Stimulated activated memory B cell treated with anti-CD40 and anti-IgM and Interleukin-4, amounts not matched to agents 10 μg/mL and 1 μg/mL and 100 μg/mL, for 72 hours (primary cell): ENCODE results near the gene IL24.
A peak's percentile ranks its signal among the peaks of the same experiment; 100 is the strongest.

Source experiments
- ATAC-seq: fragments of 150-1000 bp; cut with Tn5 transposase; 2 replicates; pipeline ENCODE4 v1.10.0; 2021
- H3K27ac Mint-ChIP-seq: one replicate; pipeline ENCODE4 v1.8.0; 2022; ENCODE audit warnings: mild to moderate bottlenecking, mixed read lengths
- H3K27me3 Mint-ChIP-seq: one replicate; pipeline ENCODE4 v1.8.0; 2022; ENCODE audit warnings: mixed read lengths
- H3K36me3 Mint-ChIP-seq: one replicate; pipeline ENCODE4 v1.8.0; 2022; ENCODE audit warnings: mixed read lengths
- H3K4me1 Mint-ChIP-seq: one replicate; pipeline ENCODE4 v1.8.0; 2022; ENCODE audit warnings: mixed read lengths
- H3K4me3 Mint-ChIP-seq: one replicate; pipeline ENCODE4 v1.8.0; 2022; ENCODE audit warnings: mild to moderate bottlenecking, moderate library complexity, mixed read lengths
- H3K9me3 Mint-ChIP-seq: one replicate; pipeline ENCODE4 v1.8.0; 2022; ENCODE audit warnings: mixed read lengths

The IL24 gene

DNA sequence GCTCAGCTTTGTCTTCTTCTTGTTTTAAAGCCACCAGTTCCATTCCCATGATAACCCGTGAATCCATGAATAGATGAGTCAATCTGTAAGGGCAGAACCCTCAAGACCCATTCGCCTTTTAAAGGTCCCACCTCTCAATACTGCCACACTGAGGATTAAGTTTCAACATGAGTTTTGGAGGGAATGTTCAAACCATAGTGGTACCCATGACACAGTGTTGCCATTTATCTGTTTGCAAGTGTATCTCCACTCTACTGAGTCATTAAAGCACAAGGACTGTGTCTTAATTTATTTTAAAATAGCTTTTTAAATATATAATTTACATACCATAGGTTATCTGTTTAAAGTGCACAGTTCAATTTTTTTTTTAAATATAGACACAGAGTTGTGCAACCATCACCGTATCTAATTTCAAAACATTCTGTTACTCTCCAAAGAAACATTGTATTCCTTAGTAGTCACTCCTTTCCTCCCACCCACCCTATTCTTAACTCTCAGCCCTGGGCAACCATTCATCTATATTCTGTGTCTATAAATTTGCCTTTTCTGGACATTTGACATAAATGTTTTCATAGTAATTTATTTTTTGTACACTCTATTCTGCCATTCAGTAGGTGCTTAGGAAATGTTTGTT is 4.8 kb upstream of the IL24 start:
- H3K4me3 Mint-ChIP-seq, result no peak overlapping the region
- H3K27me3 Mint-ChIP-seq, result no peaks in the 10 kb centered on the region
- H3K9me3 Mint-ChIP-seq, result no peaks in the 10 kb centered on the region
- ATAC-seq, result no peak
- no peak overlapping the region for H3K27ac Mint-ChIP-seq
- H3K36me3 Mint-ChIP-seq, result no peaks in the 10 kb centered on the region
- peaks cover 34% of the 10 kb centered on the region for H3K4me1 Mint-ChIP-seq

DNA sequence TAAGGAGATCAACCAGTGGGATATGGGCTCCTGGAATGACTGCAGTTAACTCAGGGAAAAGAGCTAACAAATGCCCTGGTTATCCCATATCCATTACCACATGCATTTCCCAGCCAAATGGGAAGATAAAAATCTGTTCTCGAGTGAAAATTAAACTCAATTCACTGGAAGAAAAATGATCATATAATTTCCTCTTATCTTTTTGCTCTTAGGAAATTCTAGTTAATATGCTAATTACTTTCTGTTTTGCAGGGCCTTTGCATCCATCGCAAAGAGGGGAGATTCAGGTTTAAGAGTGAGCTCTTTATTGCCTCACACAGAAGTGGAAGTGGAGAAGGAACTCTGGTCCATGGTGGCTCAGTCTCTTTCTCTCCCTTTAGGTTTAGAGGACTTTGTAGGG is 3.9 kb upstream of the IL24 start:
- H3K27ac Mint-ChIP-seq, result no peak overlapping the region
- ATAC-seq, result no peak
- H3K4me3 Mint-ChIP-seq, result no peak overlapping the region
- no peaks in the 10 kb centered on the region for H3K27me3 Mint-ChIP-seq
- H3K4me1 Mint-ChIP-seq, result peaks cover 32% of the 10 kb centered on the region
- H3K36me3 Mint-ChIP-seq, result no peaks in the 10 kb centered on the region
- H3K9me3 Mint-ChIP-seq, result no peaks in the 10 kb centered on the region

DNA sequence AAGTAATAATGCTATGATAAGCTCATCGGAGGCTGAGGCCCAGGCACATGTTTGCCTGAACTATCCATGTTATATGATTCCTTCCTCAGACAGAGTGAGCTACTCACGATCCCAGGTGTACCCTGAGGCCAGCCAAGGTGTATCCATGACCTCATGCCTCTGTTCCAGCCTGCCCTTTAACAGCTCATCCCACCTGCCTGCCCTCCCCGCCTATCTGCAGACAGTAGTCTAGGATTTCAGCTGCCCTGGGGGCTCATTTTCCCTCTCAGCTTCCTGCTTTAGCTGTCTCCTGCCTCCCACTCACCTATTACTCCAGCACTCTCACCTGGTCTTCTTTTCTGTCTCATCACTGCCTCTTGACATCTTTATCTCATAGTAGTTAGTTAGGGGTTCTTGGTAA is 1.9 kb upstream of the IL24 start:
- no peak for ATAC-seq
- H3K9me3 Mint-ChIP-seq, result no peaks in the 10 kb centered on the region
- H3K27me3 Mint-ChIP-seq, result no peaks in the 10 kb centered on the region
- H3K4me1 Mint-ChIP-seq, result peaks cover 42% of the 10 kb centered on the region
- H3K4me3 Mint-ChIP-seq, result no peak overlapping the region
- H3K27ac Mint-ChIP-seq, result no peak overlapping the region
- no peaks in the 10 kb centered on the region for H3K36me3 Mint-ChIP-seq

DNA sequence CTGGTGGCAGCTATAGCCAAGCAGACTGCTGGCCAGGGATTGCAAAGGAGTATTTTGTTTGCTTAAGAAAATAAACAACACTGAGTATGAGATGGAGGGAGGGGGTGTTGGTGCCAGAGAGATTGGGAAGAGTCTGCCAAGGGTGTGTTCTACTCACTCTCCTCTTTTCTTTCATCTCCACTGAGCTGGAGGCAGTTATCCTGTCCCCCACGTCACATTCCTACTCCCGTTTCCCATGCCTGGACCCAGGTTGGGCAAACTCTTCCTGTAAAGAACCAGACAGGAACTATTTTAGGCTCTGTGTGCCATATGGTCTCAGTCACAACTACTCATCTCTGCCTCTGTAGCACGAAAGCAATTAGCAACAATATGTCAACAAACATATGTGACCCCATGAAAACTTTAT is 1.4 kb upstream of the IL24 start:
- H3K4me1 Mint-ChIP-seq, result peaks cover 42% of the 10 kb centered on the region
- no peaks in the 10 kb centered on the region for H3K27me3 Mint-ChIP-seq
- no peak overlapping the region for H3K4me3 Mint-ChIP-seq
- no peak for ATAC-seq
- no peaks in the 10 kb centered on the region for H3K9me3 Mint-ChIP-seq
- H3K36me3 Mint-ChIP-seq, result no peaks in the 10 kb centered on the region
- no peak overlapping the region for H3K27ac Mint-ChIP-seq

DNA sequence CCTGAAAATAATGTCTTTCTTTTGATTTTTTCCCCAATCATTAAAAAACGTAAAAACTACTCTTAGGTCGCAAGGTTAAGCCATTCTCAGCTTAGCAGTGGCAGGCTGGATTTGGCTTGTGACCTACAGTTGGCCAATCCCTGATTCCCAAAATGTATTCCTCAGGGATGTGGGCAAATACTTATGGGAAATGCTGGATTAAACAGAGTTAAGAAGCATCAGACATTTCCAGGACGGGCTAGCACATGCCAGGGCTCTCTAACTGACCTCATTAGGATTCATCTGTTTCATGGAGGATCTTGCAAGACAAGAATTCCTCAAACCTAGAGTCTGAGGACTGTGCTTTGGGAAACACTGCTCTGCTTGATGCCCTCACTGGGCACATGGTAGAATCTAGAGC is 982 bp upstream of the IL24 start:
- Mint-ChIP-seq H3K27me3 (no peaks in the 10 kb centered on the region), H3K36me3 (no peaks in the 10 kb centered on the region), H3K27ac (no peak overlapping the region), H3K4me3 (no peak overlapping the region), H3K9me3 (no peaks in the 10 kb centered on the region), H3K4me1 (peaks cover 39% of the 10 kb centered on the region)
- no peak for ATAC-seq

DNA sequence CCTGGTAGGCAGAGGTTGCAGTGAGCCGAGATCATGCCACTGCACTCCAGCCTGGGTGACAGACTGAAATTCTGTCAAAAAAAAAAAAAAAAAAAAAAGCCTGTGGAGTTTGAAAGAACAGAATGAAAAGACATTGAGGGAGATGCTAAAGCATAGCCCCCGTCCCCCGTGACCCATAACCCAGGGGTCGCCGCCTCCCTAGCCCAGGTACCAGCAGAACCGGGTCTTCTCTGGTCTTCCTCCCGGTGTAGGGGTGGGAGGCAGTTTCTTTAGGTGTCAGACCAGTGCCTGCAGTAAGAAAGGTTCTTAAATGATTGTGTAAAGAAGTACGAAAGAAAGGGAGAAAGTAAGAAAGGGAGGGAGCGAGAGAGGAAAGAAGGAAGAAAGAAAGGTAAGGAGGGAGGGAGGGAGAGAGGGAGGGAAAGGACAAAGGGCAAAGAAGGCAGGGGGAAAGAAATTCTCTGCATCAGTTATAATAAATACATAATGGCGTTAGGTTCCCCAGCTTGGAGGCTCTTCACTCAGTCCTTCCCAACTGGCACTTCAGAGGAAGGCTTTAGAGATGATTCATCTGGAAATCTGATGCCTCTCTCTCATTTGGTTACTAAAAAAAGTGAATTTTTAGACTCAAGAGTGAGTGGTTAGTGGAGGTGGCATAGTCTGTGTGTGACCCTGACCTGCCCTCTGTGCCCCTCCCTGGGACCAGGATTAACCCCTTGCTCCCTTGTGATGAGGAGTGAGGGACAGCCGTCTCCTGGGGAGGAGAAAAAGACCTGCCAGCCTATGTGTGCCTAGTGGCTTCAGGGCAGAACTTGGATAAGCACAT is 1.1 kb downstream of the IL24 start:
- peaks cover 8% of the 10 kb centered on the region for H3K36me3 Mint-ChIP-seq
- peaks cover 32% of the 10 kb centered on the region for H3K4me1 Mint-ChIP-seq
- H3K27ac Mint-ChIP-seq, result peak overlapping the region; percentile 51
- no peaks in the 10 kb centered on the region for H3K27me3 Mint-ChIP-seq
- ATAC-seq, result no peak
- H3K9me3 Mint-ChIP-seq, result no peaks in the 10 kb centered on the region
- H3K4me3 Mint-ChIP-seq, result no peak overlapping the region

DNA sequence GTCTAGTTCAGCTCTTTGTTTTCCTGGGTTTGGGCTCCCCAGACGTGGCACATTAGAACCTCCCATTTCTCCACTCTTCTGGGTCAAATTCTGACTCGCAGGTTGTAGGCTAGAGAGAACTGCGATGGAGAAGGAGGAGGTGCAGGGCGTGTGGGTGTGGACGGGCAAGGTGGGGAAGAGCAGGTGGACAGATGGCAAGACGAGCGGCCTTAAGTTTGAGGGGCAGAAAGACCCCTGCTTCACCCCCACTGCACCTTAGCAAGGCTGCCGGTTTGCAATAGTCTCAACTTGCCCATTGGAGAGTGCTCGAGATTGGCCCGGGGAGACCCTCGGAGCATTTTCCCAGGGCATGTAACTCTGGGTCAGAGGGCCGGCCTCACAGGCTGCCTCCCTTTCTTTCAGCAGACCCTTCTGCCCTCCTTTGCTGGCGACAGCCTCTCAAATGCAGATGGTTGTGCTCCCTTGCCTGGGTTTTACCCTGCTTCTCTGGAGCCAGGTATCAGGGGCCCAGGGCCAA is 1.7 kb downstream of the IL24 start:
- Mint-ChIP-seq H3K27ac (peak overlapping the region; percentile 51), H3K9me3 (no peaks in the 10 kb centered on the region), H3K36me3 (peaks cover 15% of the 10 kb centered on the region), H3K4me1 (peaks cover 36% of the 10 kb centered on the region), H3K4me3 (no peak overlapping the region), H3K27me3 (no peaks in the 10 kb centered on the region)
- ATAC-seq, result no peak

DNA sequence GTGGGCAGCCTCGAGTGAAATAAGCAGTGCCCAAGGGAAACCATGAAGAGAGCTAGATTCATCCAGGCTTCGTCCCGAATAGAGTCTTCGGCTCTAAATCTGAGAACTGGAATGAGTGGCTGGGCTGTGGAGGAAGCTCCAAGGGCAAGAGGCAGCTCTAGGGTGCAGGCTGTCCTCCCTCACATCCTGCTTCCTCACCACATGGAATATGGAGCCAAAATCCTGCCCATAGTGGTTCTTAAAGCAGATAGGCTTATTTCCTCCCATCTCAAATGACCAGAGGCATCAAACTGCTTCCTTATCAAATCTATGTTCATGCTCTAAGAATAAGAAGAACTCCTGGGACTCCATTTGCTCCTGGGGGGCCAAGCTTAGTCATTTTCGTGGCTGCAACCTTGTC is 2.5 kb downstream of the IL24 start:
- H3K36me3 Mint-ChIP-seq, result peaks cover 23% of the 10 kb centered on the region
- H3K9me3 Mint-ChIP-seq, result no peaks in the 10 kb centered on the region
- H3K27ac Mint-ChIP-seq, result no peak overlapping the region
- no peak overlapping the region for H3K4me3 Mint-ChIP-seq
- H3K4me1 Mint-ChIP-seq, result peaks cover 39% of the 10 kb centered on the region
- H3K27me3 Mint-ChIP-seq, result no peaks in the 10 kb centered on the region
- no peak for ATAC-seq

DNA sequence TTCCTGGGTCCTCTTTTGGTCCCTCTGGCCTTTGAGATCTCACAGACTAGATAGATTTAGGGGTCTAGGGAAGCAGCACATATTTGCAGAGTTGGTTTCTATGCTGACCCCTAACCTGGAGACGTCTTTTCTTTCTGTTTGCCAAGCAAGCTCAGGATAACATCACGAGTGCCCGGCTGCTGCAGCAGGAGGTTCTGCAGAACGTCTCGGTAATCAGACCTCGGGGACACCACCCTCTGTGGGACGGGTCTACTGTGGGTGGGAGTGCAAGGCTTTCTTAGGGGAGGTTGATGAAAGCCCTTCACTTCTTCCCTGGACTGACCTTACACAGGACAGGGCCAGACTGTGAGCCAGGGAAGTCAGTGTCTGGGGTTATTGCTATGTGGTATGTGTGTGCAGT is 2.9 kb downstream of the IL24 start:
- H3K36me3 Mint-ChIP-seq, result peaks cover 27% of the 10 kb centered on the region
- peak; percentile 20 for ATAC-seq
- H3K4me3 Mint-ChIP-seq, result no peak overlapping the region
- peak overlapping the region; percentile 31 for H3K27ac Mint-ChIP-seq
- peaks cover 43% of the 10 kb centered on the region for H3K4me1 Mint-ChIP-seq
- H3K9me3 Mint-ChIP-seq, result no peaks in the 10 kb centered on the region
- no peaks in the 10 kb centered on the region for H3K27me3 Mint-ChIP-seq

DNA sequence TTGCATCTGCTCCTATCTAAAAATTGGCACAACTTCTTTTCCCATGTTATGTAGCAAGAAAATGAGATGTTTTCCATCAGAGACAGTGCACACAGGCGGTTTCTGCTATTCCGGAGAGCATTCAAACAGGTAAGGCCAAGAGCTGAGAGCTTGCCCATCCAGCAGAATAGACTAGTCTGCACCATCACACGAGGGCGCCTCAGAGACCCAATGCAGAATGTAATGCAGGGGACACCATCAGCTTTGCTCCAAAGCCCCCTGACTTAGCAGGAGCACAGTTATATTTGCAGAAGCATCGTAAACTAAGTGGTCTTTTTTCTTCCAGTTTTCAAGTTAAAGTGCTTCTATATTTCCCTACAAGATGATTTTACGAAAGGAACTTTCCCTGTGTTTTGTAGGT is 4.7 kb downstream of the IL24 start:
- Mint-ChIP-seq H3K4me1 (peaks cover 61% of the 10 kb centered on the region), H3K27me3 (no peaks in the 10 kb centered on the region), H3K27ac (no peak overlapping the region), H3K36me3 (peaks cover 43% of the 10 kb centered on the region), H3K4me3 (no peak overlapping the region), H3K9me3 (no peaks in the 10 kb centered on the region)
- ATAC-seq, result no peak

DNA sequence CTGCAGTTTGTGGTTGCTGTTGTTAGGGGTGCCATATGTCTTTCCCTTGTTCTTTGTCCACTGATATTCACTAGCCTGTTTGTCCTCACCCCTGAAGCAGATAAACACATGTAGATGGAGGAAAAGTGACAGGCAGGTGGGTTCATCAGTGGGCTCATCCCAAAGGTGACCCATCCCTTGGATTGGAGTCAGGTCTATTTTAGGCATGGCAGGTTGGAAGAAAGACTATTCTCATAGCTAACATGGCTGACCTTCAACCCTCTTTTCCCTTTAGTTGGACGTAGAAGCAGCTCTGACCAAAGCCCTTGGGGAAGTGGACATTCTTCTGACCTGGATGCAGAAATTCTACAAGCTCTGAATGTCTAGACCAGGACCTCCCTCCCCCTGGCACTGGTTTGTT is 5.5 kb downstream of the IL24 start:
- Mint-ChIP-seq H3K4me1 (peaks cover 61% of the 10 kb centered on the region), H3K27ac (peak overlapping the region; percentile 90), H3K9me3 (no peaks in the 10 kb centered on the region), H3K4me3 (no peak overlapping the region), H3K27me3 (no peaks in the 10 kb centered on the region), H3K36me3 (peaks cover 50% of the 10 kb centered on the region)
- ATAC-seq, result no peak

DNA sequence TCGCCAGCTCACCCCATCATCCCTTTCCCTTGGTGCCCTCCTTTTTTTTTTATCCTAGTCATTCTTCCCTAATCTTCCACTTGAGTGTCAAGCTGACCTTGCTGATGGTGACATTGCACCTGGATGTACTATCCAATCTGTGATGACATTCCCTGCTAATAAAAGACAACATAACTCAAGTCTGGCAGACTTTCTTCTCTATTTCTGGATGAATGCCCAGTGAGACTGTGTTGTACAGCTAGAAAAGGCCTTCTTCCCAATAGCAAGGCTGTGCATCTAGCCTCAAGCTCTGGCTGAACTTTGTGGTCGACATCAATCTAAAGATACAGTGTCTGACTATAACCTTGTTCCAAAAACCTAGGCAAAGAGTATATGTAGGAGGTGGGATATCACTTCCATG is 6.4 kb downstream of the IL24 start:
- H3K4me3 Mint-ChIP-seq, result no peak overlapping the region
- no peaks in the 10 kb centered on the region for H3K9me3 Mint-ChIP-seq
- ATAC-seq, result no peak
- no peaks in the 10 kb centered on the region for H3K27me3 Mint-ChIP-seq
- peaks cover 58% of the 10 kb centered on the region for H3K36me3 Mint-ChIP-seq
- peak overlapping the region; percentile 90 for H3K27ac Mint-ChIP-seq
- peaks cover 68% of the 10 kb centered on the region for H3K4me1 Mint-ChIP-seq

DNA sequence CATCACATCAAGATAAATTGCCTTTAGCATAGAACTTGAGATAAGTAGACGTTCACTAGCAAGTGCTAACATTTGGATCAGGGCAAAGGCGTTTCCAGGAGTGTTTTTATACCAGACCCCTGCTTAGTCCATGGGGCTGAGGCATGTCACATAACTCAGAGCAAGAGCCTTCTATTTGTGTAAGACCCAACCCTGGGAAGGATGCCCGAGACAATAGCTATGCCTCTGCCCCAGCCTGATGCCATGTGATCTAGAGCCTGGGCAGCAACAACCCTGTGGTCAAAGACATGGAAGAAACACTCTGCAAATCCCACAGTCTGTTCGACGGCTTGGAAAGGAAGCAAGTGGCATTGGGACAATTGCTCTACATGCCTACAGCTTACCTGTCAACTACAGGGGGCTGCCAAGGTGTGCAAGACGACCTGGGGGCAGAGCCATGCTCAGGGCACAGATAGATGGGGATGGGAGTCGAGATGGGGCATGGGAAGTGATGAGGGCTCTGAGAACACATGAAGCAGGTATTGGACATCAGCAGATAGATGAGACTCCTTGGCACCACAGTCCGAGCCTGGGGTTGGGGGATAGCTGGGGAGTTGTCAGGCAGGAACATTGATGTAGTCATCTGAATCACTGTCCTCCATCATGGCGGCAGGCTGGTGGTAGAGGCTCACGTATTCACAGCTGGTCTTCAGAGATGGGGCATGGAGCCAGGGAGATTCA is 7.3 kb downstream of the IL24 start:
- peaks cover 66% of the 10 kb centered on the region for H3K4me1 Mint-ChIP-seq
- H3K27ac Mint-ChIP-seq, result peak overlapping the region; percentile 90
- H3K27me3 Mint-ChIP-seq, result no peaks in the 10 kb centered on the region
- peaks cover 63% of the 10 kb centered on the region for H3K36me3 Mint-ChIP-seq
- H3K4me3 Mint-ChIP-seq, result no peak overlapping the region
- no peak for ATAC-seq
- H3K9me3 Mint-ChIP-seq, result no peaks in the 10 kb centered on the region

DNA sequence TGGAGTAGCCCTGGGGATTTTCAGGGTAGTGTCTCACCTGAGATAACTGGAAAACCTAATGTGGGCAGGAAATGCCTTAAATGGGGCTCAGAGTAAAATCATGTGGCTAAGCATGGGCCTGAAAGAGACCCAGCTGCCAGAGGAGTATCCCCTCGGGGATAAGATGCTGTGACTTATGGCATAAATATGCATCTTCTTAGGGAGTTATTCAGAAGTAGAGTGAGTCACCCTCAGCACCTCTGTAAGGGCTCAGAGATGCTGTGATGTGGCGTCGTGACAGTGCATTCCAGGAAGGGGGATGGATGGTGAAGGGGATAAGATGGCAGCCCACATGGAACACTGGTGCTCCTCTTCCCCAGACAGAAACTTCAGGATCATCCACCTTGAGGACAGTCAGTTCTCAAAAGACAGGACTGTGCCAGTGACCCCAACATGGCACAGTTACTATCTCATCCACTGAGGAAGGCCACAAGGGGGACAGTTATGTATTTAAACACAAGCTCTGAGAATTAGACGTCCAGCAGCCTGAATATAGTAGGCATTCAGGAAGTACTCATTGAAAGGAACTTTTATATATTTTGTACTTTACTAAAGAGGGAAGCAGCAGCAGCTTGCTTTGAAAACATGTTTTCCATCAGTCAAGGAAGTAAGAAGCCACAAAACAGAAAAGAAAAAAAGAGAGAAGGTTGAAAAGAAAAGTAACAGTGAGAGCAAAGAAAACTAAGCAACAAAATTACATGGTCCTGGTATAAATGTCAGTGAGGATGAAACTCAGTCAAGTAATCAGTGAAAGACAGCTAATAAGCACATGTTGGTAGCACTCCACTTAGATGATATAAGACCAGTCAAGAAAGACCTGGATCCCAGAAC is 8.3 kb downstream of the IL24 start:
- H3K27me3 Mint-ChIP-seq, result no peaks in the 10 kb centered on the region
- peak overlapping the region; percentile 90 for H3K27ac Mint-ChIP-seq
- H3K9me3 Mint-ChIP-seq, result no peaks in the 10 kb centered on the region
- ATAC-seq, result peak; percentile 95
- peaks cover 67% of the 10 kb centered on the region for H3K4me1 Mint-ChIP-seq
- peak overlapping the region; percentile 48 for H3K4me3 Mint-ChIP-seq
- H3K36me3 Mint-ChIP-seq, result peaks cover 65% of the 10 kb centered on the region
